B cell (primary cell): Measurements from ENCODE around the gene DBR1. TPM values are rescaled to one million over a fixed set of nuclear protein-coding genes. Genes with fewer than 3 reads are reported as not detected.

ENCODE experiments used
- ATAC-seq: fragments of 200-7000 bp; cut with Tn5 transposase; one replicate; pipeline ENCODE4 v1.10.0; 2021; ENCODE audit warnings: low read depth, mild to moderate bottlenecking, moderate number of reproducible peaks, moderate library complexity
- CTCF ChIA-PET: fragments of 350-600 bp; sonication (Branson Sonifier 250); formaldehyde crosslinking; loops from one replicate; lab custom pipeline; 2021; ENCODE audit warnings: antibody characterized with exemption, inconsistent platforms; lab: Charles Lee
- POLR2A ChIA-PET: fragments of 350-600 bp; sonication (Branson Sonifier 250); formaldehyde crosslinking; loops from one replicate; lab custom pipeline; 2021; ENCODE audit warnings: antibody characterized with exemption; lab: Charles Lee
- DNase-seq: peaks from one replicate; pipeline ENCODE4 v3.0.0; 2013
- H2AFZ ChIP-seq: 2 replicates; pipeline ENCODE4 v1.6.1; 2012; ENCODE audit warnings: mild to moderate bottlenecking, low read depth, low read length; ENCODE audit not compliant: insufficient read depth, poor library complexity, severe bottlenecking
- H3K27ac ChIP-seq, 2 donors: 1 replicate in 1 of 2; 2 replicates in 1 of 2; pipeline ENCODE4 v1.5.1; 2012 to 2013; ENCODE audit warnings: low read length in 2 of 2, mild to moderate bottlenecking in 2 of 2, moderate library complexity in 1 of 2
- H3K27me3 ChIP-seq, 4 experiments: fragments of 200-600 bp in 1 of 4; sonication (generic) in 1 of 4; replicated peaks in 1 of 4; 1 replicate in 2 of 4; 2 replicates in 2 of 4; pipeline versions ENCODE4 v1.6.1 to v1.7.0; 2013 to 2016; ENCODE audit warnings: low read length in 3 of 4, mild to moderate bottlenecking in 2 of 4, mixed read lengths in 1 of 4, moderate library complexity in 1 of 4; ENCODE audit not compliant: insufficient read depth in 4 of 4, control insufficient read depth in 3 of 4; ENCODE audit errors: control extremely low read depth in 1 of 4
- H3K36me3 ChIP-seq, 2 experiments: replicated peaks in 1 of 2; 1 replicate in 1 of 2; 2 replicates in 1 of 2; pipeline versions ENCODE4 v1.6.1 to v1.7.1; 2013; ENCODE audit warnings: low read length in 1 of 2; ENCODE audit not compliant: insufficient read depth in 2 of 2, control insufficient read depth in 1 of 2; ENCODE audit errors: control extremely low read depth in 1 of 2, extremely low read depth in 1 of 2
- H3K4me1 ChIP-seq, 2 donors: fragments of 200-600 bp in 1 of 2; sonication (generic) in 1 of 2; 1 replicate in 1 of 2; 2 replicates in 1 of 2; pipeline versions ENCODE4 v1.5.1 to v1.6.1; 2013 to 2017; ENCODE audit warnings: low read length in 2 of 2; ENCODE audit not compliant: control insufficient read depth in 2 of 2, insufficient read depth in 2 of 2
- H3K4me2 ChIP-seq: replicated peaks from 2 replicates; pipeline ENCODE3; 2012; ENCODE audit warnings: mild to moderate bottlenecking, low read depth, low read length; ENCODE audit not compliant: poor library complexity, severe bottlenecking
- H3K4me3 ChIP-seq, 5 experiments: fragments of 200-600 bp in 1 of 5; sonication (generic) in 1 of 5; 1 replicate in 3 of 5; 2 replicates in 2 of 5; pipeline versions ENCODE4 v1.5.1 to v1.7.0; 2011 to 2016; ENCODE audit warnings: low read length in 4 of 5, mild to moderate bottlenecking in 4 of 5, low read depth in 2 of 5, control low read depth in 1 of 5, moderate library complexity in 1 of 5; ENCODE audit not compliant: insufficient read depth in 1 of 5; ENCODE audit errors: control extremely low read depth in 1 of 5, extremely low read depth in 1 of 5
- H3K79me2 ChIP-seq: fragments of 200-600 bp; sonication (generic); one replicate; pipeline ENCODE4 v1.6.0; 2016; ENCODE audit warnings: low read length; ENCODE audit not compliant: control insufficient read depth, insufficient read depth
- H3K9ac ChIP-seq: fragments of 200-600 bp; sonication (generic); 2 replicates; pipeline ENCODE4 v1.6.1; 2017; ENCODE audit warnings: mild to moderate bottlenecking, low read length, moderate library complexity
- H3K9me3 ChIP-seq, 3 donors: one replicate each; pipeline versions ENCODE4 v1.6.1 to v1.7.1; 2013; ENCODE audit warnings: low read length in 2 of 3; ENCODE audit not compliant: control insufficient read depth in 2 of 3, insufficient read depth in 1 of 3; ENCODE audit errors: control extremely low read depth in 1 of 3
- H4K20me1 ChIP-seq: 2 replicates; pipeline ENCODE4 v1.6.0; 2012; ENCODE audit warnings: mild to moderate bottlenecking, low read length; ENCODE audit not compliant: insufficient read depth, control insufficient read depth, poor library complexity, severe bottlenecking
- H3K27ac Mint-ChIP-seq: one replicate; pipeline ENCODE4 v1.8.0; 2021; ENCODE audit warnings: mixed read lengths
- H3K27me3 Mint-ChIP-seq: one replicate; pipeline ENCODE4 v1.8.0; 2021; ENCODE audit warnings: mixed read lengths
- H3K4me1 Mint-ChIP-seq: one replicate; pipeline ENCODE4 v1.8.0; 2021; ENCODE audit warnings: mixed read lengths
- H3K4me3 Mint-ChIP-seq: one replicate; pipeline ENCODE4 v1.8.0; 2021; ENCODE audit warnings: mixed read lengths
- H3K9me3 Mint-ChIP-seq: one replicate; pipeline ENCODE4 v1.8.0; 2022; ENCODE audit warnings: mixed read lengths; ENCODE audit not compliant: insufficient read depth
- EZH2 ChIP-seq: IDR thresholded peaks from 2 replicates; pipeline ENCODE4 v1.6.1; 2012; ENCODE audit warnings: borderline replicate concordance, low read depth, mild to moderate bottlenecking, moderate library complexity, low read length; ENCODE audit not compliant: insufficient read depth, poor library complexity, severe bottlenecking
- WGBS: methylation state at CpG from one replicate; pipeline ENCODE4 v1.1.5; 2013; ENCODE audit warnings: missing lambda C conversion rate; ENCODE audit not compliant: insufficient coverage; 5-methylcytosine and 5-hydroxymethylcytosine counted together
- intact Hi-C: fragments of 100-400 bp; cut with micrococcal nuclease; formaldehyde crosslinking; loops from one replicate; pipeline ENCODE4 v1.10.0; 2022
- polyA plus RNA-seq: library from polyadenylated mRNA; depleted of rRNA; stranded (reverse); fragments of >200 nt; gene quantifications from 2 replicates; pipeline ENCODE4 v1.2.3, GENCODE V29; 2012
- total RNA-seq, 2 donors: library from RNA; stranded (reverse); fragments of 120-200 nt in 1 of 2; gene quantifications; 1 replicate in 1 of 2; 2 replicates in 1 of 2; pipeline versions ENCODE4 v1.2.3 to v1.2.4, GENCODE V29; 2013 to 2022
- TF ChIP-seq, protein P1 (sequence below): fragments of 200-600 bp; IDR thresholded peaks from one replicate; pipeline ENCODE4 v1.8.0; 2022; ENCODE audit warnings: antibody characterized with exemption, mild to moderate bottlenecking

DBR1 gene
- total and polyA plus RNA-seq, 2 donors (not counting 1 experiment from before 2014, with no cell fraction given): 7.5 to 22.6 TPM

GRCh38 chr3:138210528-138210927 is 35.8 kb upstream of the DBR1 start:
- Mint-ChIP-seq H3K4me1 (peaks cover 9% of the 10 kb centered on the region), H3K4me3 (no peak overlapping the region), H3K27ac (no peak overlapping the region), H3K9me3 (no peaks in the 10 kb centered on the region), H3K27me3 (no peaks in the 10 kb centered on the region)
- ATAC-seq: no peak
- Histone ChIP-seq H3K27ac (no peak overlapping the region), H3K4me2 (no peak overlapping the region), H3K79me2 (peaks cover 42% of the 10 kb centered on the region), H4K20me1 (peaks cover 39% of the 10 kb centered on the region), H3K27me3 (no peaks in the 10 kb centered on the region), H3K36me3 (peaks cover 2 to 9% of the 10 kb centered on the region in 2 experiments), H3K4me3 (no peak overlapping the region), H3K9me3 (peaks cover 0 to 4% (median 0%) of the 10 kb centered on the region in 3 donors), H2AFZ (no peak overlapping the region), H3K9ac (no peak overlapping the region), H3K4me1 (no peaks in the 10 kb centered on the region)
- ChIA-PET POLR2A (no interaction called here), CTCF (no interaction called here)
- no peak for DNase-seq
- intact Hi-C loops: no loop called here
- no CpG with 5 or more reads among the region's 3 CpGs for WGBS
- no peak for TF ChIP-seq EZH2
- TF ChIP-seq, protein P1, sequence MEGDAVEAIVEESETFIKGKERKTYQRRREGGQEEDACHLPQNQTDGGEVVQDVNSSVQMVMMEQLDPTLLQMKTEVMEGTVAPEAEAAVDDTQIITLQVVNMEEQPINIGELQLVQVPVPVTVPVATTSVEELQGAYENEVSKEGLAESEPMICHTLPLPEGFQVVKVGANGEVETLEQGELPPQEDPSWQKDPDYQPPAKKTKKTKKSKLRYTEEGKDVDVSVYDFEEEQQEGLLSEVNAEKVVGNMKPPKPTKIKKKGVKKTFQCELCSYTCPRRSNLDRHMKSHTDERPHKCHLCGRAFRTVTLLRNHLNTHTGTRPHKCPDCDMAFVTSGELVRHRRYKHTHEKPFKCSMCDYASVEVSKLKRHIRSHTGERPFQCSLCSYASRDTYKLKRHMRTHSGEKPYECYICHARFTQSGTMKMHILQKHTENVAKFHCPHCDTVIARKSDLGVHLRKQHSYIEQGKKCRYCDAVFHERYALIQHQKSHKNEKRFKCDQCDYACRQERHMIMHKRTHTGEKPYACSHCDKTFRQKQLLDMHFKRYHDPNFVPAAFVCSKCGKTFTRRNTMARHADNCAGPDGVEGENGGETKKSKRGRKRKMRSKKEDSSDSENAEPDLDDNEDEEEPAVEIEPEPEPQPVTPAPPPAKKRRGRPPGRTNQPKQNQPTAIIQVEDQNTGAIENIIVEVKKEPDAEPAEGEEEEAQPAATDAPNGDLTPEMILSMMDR: no peak

DNA sequence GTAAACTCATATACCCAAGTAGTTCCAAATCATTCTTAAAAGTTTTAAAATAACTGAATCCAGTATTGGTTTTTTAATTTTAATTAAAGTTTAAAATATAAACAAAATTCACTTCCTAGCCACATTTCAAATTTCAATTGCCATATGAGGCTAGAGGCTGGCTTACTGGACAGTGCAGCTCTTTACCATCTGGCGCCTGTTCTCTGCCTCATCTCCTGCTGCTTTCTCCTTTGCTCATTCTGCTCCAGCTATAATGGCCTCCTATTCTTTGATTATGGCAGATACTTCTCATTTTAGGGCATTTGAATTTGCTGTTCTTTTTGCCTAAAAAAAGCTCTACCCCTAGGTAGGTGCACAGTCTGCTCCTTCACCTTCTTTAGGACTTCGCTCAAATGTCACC is 31.5 kb upstream of the DBR1 start:
- H2AFZ ChIP-seq: no peak overlapping the region
- ATAC-seq: no peak
- Mint-ChIP-seq H3K27ac (no peak overlapping the region), H3K27me3 (no peaks in the 10 kb centered on the region), H3K4me1 (peaks cover 31% of the 10 kb centered on the region), H3K9me3 (no peaks in the 10 kb centered on the region), H3K4me3 (no peak overlapping the region)
- CTCF ChIA-PET: no interaction called here
- H3K4me2 ChIP-seq: no peak overlapping the region
- whole genome bisulfite sequencing: no CpG with 5 or more reads among the region's 2 CpGs
- no peak for TF ChIP-seq EZH2
- TF ChIP-seq, protein P1: no peak
- peaks cover 0 to 4% (median 0%) of the 10 kb centered on the region in 3 donors for H3K9me3 ChIP-seq
- peaks cover 0 to 2% of the 10 kb centered on the region in 2 experiments for H3K36me3 ChIP-seq
- H3K79me2 ChIP-seq: peaks cover 80% of the 10 kb centered on the region
- no peak overlapping the region for H3K27ac ChIP-seq
- no peaks in the 10 kb centered on the region for H3K4me1 ChIP-seq
- intact Hi-C loops: no loop called here
- no peak for DNase-seq
- H4K20me1 ChIP-seq: peaks cover 77% of the 10 kb centered on the region
- no peaks in the 10 kb centered on the region for H3K27me3 ChIP-seq
- POLR2A ChIA-PET: no interaction called here
- H3K4me3 ChIP-seq: no peak overlapping the region
- no peak overlapping the region for H3K9ac ChIP-seq
